DND-41 (cell line): ENCODE data around the gene MMP28.

ENCODE experiments used
- ATAC-seq: fragments of 200-7000 bp; cut with Tn5 transposase; 3 replicates; pipeline ENCODE4 v1.9.1; 2021; ENCODE audit warnings: low read depth; ENCODE audit not compliant: insufficient read depth
- DNase-seq: peaks from one replicate; pipeline ENCODE4 v3.0.0-alpha.2; 2020
- H2AFZ ChIP-seq: 2 replicates; pipeline ENCODE4 v1.6.0; 2012; ENCODE audit warnings: low read depth, low read length
- H3K27ac ChIP-seq: 2 replicates; pipeline ENCODE4 v1.5.1; 2012; ENCODE audit warnings: low read length, inconsistent platforms
- H3K27me3 ChIP-seq: fragments of 200-600 bp; sonication (generic); 2 replicates; pipeline ENCODE4 v1.6.0; 2012; ENCODE audit warnings: low read length, mild to moderate bottlenecking, inconsistent platforms; ENCODE audit not compliant: insufficient read depth, poor library complexity
- H3K36me3 ChIP-seq: 2 replicates; pipeline ENCODE4 v1.5.1; 2012; ENCODE audit warnings: low read length, inconsistent platforms; ENCODE audit not compliant: insufficient read depth
- H3K4me1 ChIP-seq: 2 replicates; pipeline ENCODE4 v1.5.1; 2012; ENCODE audit warnings: mild to moderate bottlenecking, low read length; ENCODE audit not compliant: insufficient read depth
- H3K4me2 ChIP-seq: 2 replicates; pipeline ENCODE4 v1.6.0; 2012; ENCODE audit warnings: mild to moderate bottlenecking, moderate library complexity, low read length, inconsistent platforms; ENCODE audit not compliant: insufficient read depth
- H3K4me3 ChIP-seq, 2 experiments: fragments of 200-600 bp in 1 of 2; shearing (Covaris generic) in 1 of 2; 2 replicates each; pipeline ENCODE4 v1.5.1; 2012 to 2016; ENCODE audit warnings: inconsistent platforms in 2 of 2, low read length in 2 of 2, mild to moderate bottlenecking in 2 of 2, low read depth in 1 of 2, moderate library complexity in 1 of 2
- H3K79me2 ChIP-seq: 2 replicates; pipeline ENCODE4 v1.6.0; 2012; ENCODE audit warnings: low read length, inconsistent platforms; ENCODE audit not compliant: insufficient read depth
- H3K9ac ChIP-seq: 2 replicates; pipeline ENCODE4 v1.6.0; 2012; ENCODE audit warnings: low read depth, mild to moderate bottlenecking, inconsistent platforms, low read length, moderate library complexity
- H3K9me3 ChIP-seq: 2 replicates; pipeline ENCODE4 v1.5.1; 2012; ENCODE audit warnings: low read length, moderate library complexity, mild to moderate bottlenecking, inconsistent platforms; ENCODE audit not compliant: insufficient read depth, severe bottlenecking
- H4K20me1 ChIP-seq: 2 replicates; pipeline ENCODE4 v1.6.0; 2012; ENCODE audit warnings: low read length; ENCODE audit not compliant: insufficient read depth
- CTCF ChIP-seq: IDR thresholded peaks from 2 replicates; pipeline ENCODE4 v1.5.1; 2012; ENCODE audit warnings: borderline replicate concordance, low read length, moderate library complexity, mild to moderate bottlenecking; ENCODE audit not compliant: poor library complexity, severe bottlenecking; ENCODE audit errors: extremely low read depth
- EZH2 ChIP-seq: IDR thresholded peaks from 3 replicates; pipeline ENCODE4 v1.6.1; 2012; ENCODE audit warnings: borderline replicate concordance, low read depth, mild to moderate bottlenecking, moderate library complexity, low read length, inconsistent platforms; ENCODE audit not compliant: severe bottlenecking

Gene MMP28

DNA sequence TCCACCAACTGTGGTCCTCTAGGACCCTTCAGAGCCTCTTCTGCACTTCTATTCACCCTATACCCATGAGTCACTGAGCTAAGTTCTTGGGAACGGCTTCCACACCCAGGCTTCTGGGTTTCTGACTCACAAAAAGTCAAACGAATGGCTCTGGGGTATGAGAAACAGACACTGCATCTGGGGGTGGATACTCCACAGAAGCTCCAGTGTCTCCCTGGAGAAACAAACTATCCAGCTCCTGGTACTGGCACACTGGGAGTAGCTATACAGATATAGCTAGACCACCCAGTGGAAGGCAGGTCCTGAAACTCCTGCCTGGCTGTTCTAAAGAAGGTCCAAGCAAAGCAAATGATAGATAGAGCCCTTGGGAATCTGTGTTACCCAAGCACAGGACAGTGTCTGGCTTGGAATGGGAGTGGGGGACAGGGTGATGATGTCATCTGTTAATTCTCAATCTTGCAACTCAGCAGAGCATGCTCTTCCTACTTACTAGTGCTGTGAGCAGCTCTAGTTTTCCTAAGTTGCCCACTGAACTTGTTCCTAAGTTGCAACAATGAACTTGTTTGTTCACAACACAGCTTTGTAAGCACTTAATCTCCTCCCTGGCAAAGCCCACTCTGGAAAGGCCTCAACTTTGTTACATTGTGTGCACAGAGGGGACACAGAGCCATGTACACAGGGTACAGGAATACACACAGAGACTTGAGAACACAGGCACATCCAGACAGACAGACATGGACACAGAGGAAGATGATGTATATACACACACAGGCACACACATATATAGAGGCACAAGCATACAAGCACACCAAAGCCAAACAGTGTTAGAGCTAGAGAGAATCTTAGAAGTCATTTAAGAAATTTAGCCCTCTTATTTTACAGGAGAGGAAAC, 6.7 kb downstream of the MMP28 start:
- no peak for TF ChIP-seq CTCF
- no peak for TF ChIP-seq EZH2
- Histone ChIP-seq H2AFZ (no peak overlapping the region), H3K79me2 (no peaks in the 10 kb centered on the region), H3K4me1 (no peaks in the 10 kb centered on the region), H3K9ac (no peak overlapping the region), H3K4me3 (no peak overlapping the region), H3K27ac (no peak overlapping the region), H3K9me3 (no peaks in the 10 kb centered on the region), H3K36me3 (no peaks in the 10 kb centered on the region), H4K20me1 (no peaks in the 10 kb centered on the region), H3K27me3 (peaks cover 44% of the 10 kb centered on the region), H3K4me2 (no peak overlapping the region)
- ATAC-seq (0 out of 3 replicates have a peak, but pooled peaks have one; percentile 27), DNase-seq (no peak)

DNA sequence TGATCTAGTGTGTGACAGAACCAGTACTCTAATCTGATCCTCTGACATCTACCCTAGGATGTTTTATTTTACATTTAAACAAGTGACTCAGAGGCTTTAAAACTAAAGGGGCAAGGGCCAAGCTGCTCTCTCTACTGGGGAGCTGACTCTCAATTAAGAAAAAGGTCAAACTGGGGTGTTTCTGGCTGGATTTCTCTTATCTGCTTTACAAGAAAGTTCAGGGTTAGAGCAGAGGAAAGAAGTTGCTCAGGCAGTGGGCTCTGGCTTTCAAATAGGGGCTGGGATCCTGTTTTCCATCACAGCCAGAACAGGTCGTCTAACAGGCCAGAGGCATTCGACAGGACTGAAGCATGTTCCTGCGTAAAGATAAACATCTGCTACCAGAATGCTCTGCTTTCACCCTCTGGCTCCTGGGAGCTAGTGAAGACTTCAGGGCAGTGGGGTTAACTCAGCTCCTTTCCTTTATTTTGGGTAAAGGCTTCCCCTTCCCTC, 8.5 kb downstream of the MMP28 start:
- Histone ChIP-seq H3K27ac (no peak overlapping the region), H3K4me3 (no peak overlapping the region), H4K20me1 (no peaks in the 10 kb centered on the region), H3K4me1 (no peaks in the 10 kb centered on the region), H3K9me3 (no peaks in the 10 kb centered on the region), H3K9ac (no peak overlapping the region), H3K27me3 (peaks cover 39% of the 10 kb centered on the region), H2AFZ (no peak overlapping the region), H3K36me3 (no peaks in the 10 kb centered on the region), H3K4me2 (no peak overlapping the region), H3K79me2 (no peaks in the 10 kb centered on the region)
- no peak for TF ChIP-seq CTCF
- no peak for TF ChIP-seq EZH2
- ATAC-seq (no peak), DNase-seq (no peak)

DNA sequence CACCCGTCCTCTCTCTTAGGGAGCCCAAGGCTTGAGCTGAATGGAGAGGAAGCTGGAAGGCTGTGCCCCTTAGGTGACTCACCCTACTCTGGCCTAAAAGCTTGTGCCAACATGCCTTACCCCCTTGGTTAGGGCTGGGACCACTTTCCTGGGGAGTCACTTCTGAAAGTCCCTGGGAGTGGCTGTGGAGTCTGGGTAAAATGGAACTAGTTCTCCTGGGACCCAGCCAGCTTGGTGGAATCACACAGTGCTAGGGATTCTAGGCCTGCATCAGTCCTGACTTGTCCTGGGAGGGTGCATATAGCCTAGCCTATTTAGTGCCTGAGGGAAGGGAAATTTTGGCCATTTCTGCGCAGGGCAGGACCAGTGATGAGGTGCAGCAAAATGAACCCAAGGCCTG, 10.5 kb downstream of the MMP28 start:
- H2AFZ ChIP-seq, result no peak overlapping the region
- H3K9me3 ChIP-seq, result no peaks in the 10 kb centered on the region
- peaks cover 27% of the 10 kb centered on the region for H3K27me3 ChIP-seq
- H3K4me3 ChIP-seq, result no peak overlapping the region
- no peak for TF ChIP-seq CTCF
- TF ChIP-seq EZH2, result no peak
- no peaks in the 10 kb centered on the region for H3K79me2 ChIP-seq
- H3K9ac ChIP-seq, result no peak overlapping the region
- no peak for DNase-seq
- H3K27ac ChIP-seq, result no peak overlapping the region
- H3K4me1 ChIP-seq, result no peaks in the 10 kb centered on the region
- no peak for ATAC-seq
- no peaks in the 10 kb centered on the region for H3K36me3 ChIP-seq
- H4K20me1 ChIP-seq, result no peaks in the 10 kb centered on the region
- H3K4me2 ChIP-seq, result no peak overlapping the region
